ENCODE data around the gene DSCAM. TPM values are rescaled to one million over a fixed set of nuclear protein-coding genes. Genes with fewer than 3 reads are reported as not detected.

DSCAM gene
- total and polyA plus RNA-seq, 2 donors (not counting 3 experiments of a cell fraction or from before 2014, with no cell fraction given): not detected

DNA sequence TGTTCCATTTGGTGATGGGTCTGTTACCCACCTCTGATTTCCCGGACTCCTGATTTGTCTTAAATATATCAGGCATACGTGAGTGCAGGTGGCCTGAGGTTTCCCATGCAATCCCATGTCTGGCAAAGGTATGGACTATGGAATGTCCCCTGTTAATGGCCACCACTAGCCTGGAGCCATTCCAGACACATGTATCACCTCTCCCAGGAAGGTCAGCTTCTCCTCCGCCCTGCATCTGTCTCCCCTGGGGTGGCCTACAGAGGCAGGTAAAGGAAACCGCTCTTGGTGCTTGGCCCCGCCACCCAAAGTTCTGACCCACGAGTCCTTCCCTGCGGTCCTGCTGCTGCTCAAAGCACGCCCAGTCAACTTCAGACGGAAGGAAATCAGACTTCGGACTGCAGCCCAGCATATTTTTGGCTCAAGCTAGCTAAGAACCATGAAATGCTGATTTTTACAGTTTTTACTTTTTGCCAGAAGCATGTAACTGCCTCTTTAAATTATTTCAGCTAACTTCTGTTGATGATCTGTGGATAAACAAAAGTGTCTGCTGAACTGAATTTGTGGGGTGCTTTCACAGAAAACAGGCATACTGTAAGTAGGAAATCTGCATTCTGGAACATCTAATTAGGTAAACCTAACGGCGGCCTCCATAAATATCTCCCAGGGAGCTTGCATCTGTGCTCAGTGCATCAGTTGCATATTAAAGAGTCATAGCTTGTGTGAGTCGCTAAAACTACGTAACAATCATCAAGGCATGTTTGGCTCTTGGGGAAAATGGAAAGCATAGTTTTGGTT lies 873.8 kb downstream of the DSCAM start:
- dilution Hi-C loops (cut with MboI; ENCODE audit: extremely low pct_ligation_motif_present, low sequenced_read_pairs): no loop called here
- CTCF ChIA-PET: no interaction called here

DNA sequence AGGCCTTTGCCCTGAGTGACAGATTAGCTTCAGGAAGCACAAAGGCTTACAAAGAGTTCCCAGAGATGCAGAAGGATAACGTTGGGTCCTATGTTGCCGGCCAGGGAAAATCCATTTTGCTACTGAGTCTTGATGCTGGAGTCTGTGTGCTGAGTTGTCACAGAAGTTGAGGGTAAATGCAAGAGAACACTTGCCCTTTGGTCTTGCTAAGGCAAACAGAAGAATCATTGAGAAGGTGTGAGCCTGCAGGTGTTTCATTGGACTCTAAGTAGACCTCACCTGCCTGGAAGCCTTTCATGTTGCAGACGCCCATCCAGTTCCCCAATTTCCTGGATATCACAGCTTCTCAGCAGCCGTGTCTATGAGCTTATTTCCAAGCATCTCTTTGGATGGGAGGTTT lies 874.5 kb downstream of the DSCAM start:
- POLR2A ChIA-PET: no interaction called here
- dilution Hi-C loops (cut with MboI; ENCODE audit: extremely low pct_ligation_motif_present, low sequenced_read_pairs): no loop called here
- no peak overlapping the region for H3K4me3 ChIP-seq (replicated peaks in 1 of 3; ENCODE audit: insufficient read depth in 1 of 3, low read depth in 1 of 3, low read length in 3 of 3)
- no peaks in the 10 kb centered on the region for H3K9me1 ChIP-seq (replicated peaks; ENCODE audit: control insufficient read depth, extremely low read depth, insufficient read depth, low read length)
- no peaks in the 10 kb centered on the region for H4K20me1 ChIP-seq (replicated peaks; ENCODE audit: control insufficient read depth, extremely low read depth, insufficient read depth, low read length)
- H3K27me3 ChIP-seq (ENCODE audit: control insufficient read depth in 2 of 2, insufficient read depth in 2 of 2, low read length in 2 of 2): no peaks in the 10 kb centered on the region
- no peaks in the 10 kb centered on the region for H3K36me3 ChIP-seq (ENCODE audit: control insufficient read depth in 2 of 2, extremely low read depth in 1 of 2, insufficient read depth in 2 of 2, low read length in 2 of 2)
- no TSS peak for BruUV-seq (replicated peaks)
- CTCF ChIA-PET: interaction anchor here (0.6 kb wide), 1 partner anchor 12 kb away, joined by 3 read pairs; no protein-coding TSS in a partner anchor
- TF ChIP-seq GATA2 (IDR thresholded peaks at IDR 0.05; ENCODE audit: insufficient read depth, insufficient read length, low read depth, low read length): no peak
- no peak for TF ChIP-seq MYC (IDR thresholded peaks at IDR 0.05; ENCODE audit: low read depth, low read length)
- TF ChIP-seq, protein P1, sequence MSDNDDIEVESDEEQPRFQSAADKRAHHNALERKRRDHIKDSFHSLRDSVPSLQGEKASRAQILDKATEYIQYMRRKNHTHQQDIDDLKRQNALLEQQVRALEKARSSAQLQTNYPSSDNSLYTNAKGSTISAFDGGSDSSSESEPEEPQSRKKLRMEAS (IDR thresholded peaks at IDR 0.05; ENCODE audit: insufficient read depth, insufficient read length): no peak
- TF ChIP-seq POLR2AphosphoS5 (IDR thresholded peaks at IDR 0.05; ENCODE audit: insufficient read depth, low read depth, low read length): no peak
- TF ChIP-seq, protein P2, sequence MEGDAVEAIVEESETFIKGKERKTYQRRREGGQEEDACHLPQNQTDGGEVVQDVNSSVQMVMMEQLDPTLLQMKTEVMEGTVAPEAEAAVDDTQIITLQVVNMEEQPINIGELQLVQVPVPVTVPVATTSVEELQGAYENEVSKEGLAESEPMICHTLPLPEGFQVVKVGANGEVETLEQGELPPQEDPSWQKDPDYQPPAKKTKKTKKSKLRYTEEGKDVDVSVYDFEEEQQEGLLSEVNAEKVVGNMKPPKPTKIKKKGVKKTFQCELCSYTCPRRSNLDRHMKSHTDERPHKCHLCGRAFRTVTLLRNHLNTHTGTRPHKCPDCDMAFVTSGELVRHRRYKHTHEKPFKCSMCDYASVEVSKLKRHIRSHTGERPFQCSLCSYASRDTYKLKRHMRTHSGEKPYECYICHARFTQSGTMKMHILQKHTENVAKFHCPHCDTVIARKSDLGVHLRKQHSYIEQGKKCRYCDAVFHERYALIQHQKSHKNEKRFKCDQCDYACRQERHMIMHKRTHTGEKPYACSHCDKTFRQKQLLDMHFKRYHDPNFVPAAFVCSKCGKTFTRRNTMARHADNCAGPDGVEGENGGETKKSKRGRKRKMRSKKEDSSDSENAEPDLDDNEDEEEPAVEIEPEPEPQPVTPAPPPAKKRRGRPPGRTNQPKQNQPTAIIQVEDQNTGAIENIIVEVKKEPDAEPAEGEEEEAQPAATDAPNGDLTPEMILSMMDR (IDR thresholded peaks at IDR 0.05; ENCODE audit: extremely low read depth in 1 of 2, insufficient read depth in 1 of 2, low read depth in 1 of 2, low read length in 2 of 2): no peak
- no peak for TF ChIP-seq EZH2 (IDR thresholded peaks at IDR 0.05; ENCODE audit: borderline replicate concordance, low read depth, low read length, severe bottlenecking)
- no peak for TF ChIP-seq JUN (IDR thresholded peaks at IDR 0.05; ENCODE audit: borderline replicate concordance, insufficient read depth, insufficient read length, low read depth)
- TF ChIP-seq POLR2A (IDR thresholded peaks at IDR 0.05; ENCODE audit: low read depth, low read length): no peak
- TF ChIP-seq FOS (IDR thresholded peaks at IDR 0.05; ENCODE audit: borderline replicate concordance, insufficient read depth, low read length): no peak
- intact Hi-C loops (cut with micrococcal nuclease): no loop called here
- H3K9ac ChIP-seq (replicated peaks; ENCODE audit: extremely low read depth, insufficient read depth, low read length): no peak overlapping the region
- no peak overlapping the region for H3K4me2 ChIP-seq (ENCODE audit: insufficient read depth, low read length)
- DNase-seq (ENCODE audit: low read depth, low spot score) (no peak), FAIRE-seq (no peak)
- peaks cover 7% of the 10 kb centered on the region for H3K9me3 ChIP-seq (replicated peaks; ENCODE audit: control insufficient read depth, insufficient read depth, low read length)
- H3K79me2 ChIP-seq (ENCODE audit: control insufficient read depth, insufficient read depth, low read length): no peaks in the 10 kb centered on the region
- H3K4me1 ChIP-seq (ENCODE audit: control insufficient read depth, extremely low read depth, insufficient read depth, low read length): no peaks in the 10 kb centered on the region
- H2AFZ ChIP-seq (ENCODE audit: low read depth, low read length): no peak overlapping the region
- no peak overlapping the region for H3K27ac ChIP-seq (ENCODE audit: insufficient read depth, low read depth, low read length)

More for the DNA sequence above, 873.8 kb downstream of the DSCAM start:
- Histone ChIP-seq H3K79me2 (ENCODE audit: control insufficient read depth, insufficient read depth, low read length) (no peaks in the 10 kb centered on the region), H3K4me2 (ENCODE audit: insufficient read depth, low read length) (no peak overlapping the region), H3K4me3 (replicated peaks in 1 of 3; ENCODE audit: insufficient read depth in 1 of 3, low read depth in 1 of 3, low read length in 3 of 3) (no peak overlapping the region), H3K36me3 (ENCODE audit: control insufficient read depth in 2 of 2, extremely low read depth in 1 of 2, insufficient read depth in 2 of 2, low read length in 2 of 2) (no peaks in the 10 kb centered on the region), H2AFZ (ENCODE audit: low read depth, low read length) (no peak overlapping the region), H3K4me1 (ENCODE audit: control insufficient read depth, extremely low read depth, insufficient read depth, low read length) (no peaks in the 10 kb centered on the region), H3K9me3 (replicated peaks; ENCODE audit: control insufficient read depth, insufficient read depth, low read length) (peaks cover 7% of the 10 kb centered on the region), H3K27ac (ENCODE audit: insufficient read depth, low read depth, low read length) (no peak overlapping the region), H4K20me1 (replicated peaks; ENCODE audit: control insufficient read depth, extremely low read depth, insufficient read depth, low read length) (no peaks in the 10 kb centered on the region), H3K9ac (replicated peaks; ENCODE audit: extremely low read depth, insufficient read depth, low read length) (no peak overlapping the region), H3K27me3 (ENCODE audit: control insufficient read depth in 2 of 2, insufficient read depth in 2 of 2, low read length in 2 of 2) (no peaks in the 10 kb centered on the region), H3K9me1 (replicated peaks; ENCODE audit: control insufficient read depth, extremely low read depth, insufficient read depth, low read length) (no peaks in the 10 kb centered on the region)
- intact Hi-C loops (cut with micrococcal nuclease): no loop called here
- BruUV-seq (replicated peaks): no TSS peak
- DNase-seq (ENCODE audit: low read depth, low spot score): no peak
- POLR2A ChIA-PET: no interaction called here
- FAIRE-seq: no peak
- TF ChIP-seq POLR2AphosphoS5 (IDR thresholded peaks at IDR 0.05; ENCODE audit: insufficient read depth, low read depth, low read length) (no peak), POLR2A (IDR thresholded peaks at IDR 0.05; ENCODE audit: low read depth, low read length) (no peak)
